Lower lobe of right lung (tissue), 2 donors: ENCODE data around the gene STK32C. TPM values are rescaled to one million over a fixed set of nuclear protein-coding genes. Genes with fewer than 3 reads are reported as not detected.
A peak's percentile ranks its signal among the peaks of the same experiment; 100 is the strongest.
"Not testable (repeated sequence)": the region's sequence is repeated elsewhere in the genome, so short reads cannot be mapped to it uniquely, and the experiment has no call there.

Experiments used
- ATAC-seq, 2 donors: fragments of 200-7000 bp; cut with Tn5 transposase; one replicate each; pipeline ENCODE4 v1.9.1; 2020 to 2022; ENCODE audit warnings: mild to moderate bottlenecking in 2 of 2, moderate library complexity in 2 of 2
- DNase-seq: peaks from one replicate; pipeline ENCODE4 v3.0.0-alpha.2; 2020
- H3K27ac ChIP-seq: fragments of 200-600 bp; one replicate; pipeline ENCODE4 v1.8.0; 2022
- H3K27me3 ChIP-seq: fragments of 200-600 bp; one replicate; pipeline ENCODE4 v1.8.0; 2022; ENCODE audit warnings: low read depth
- H3K36me3 ChIP-seq: fragments of 200-600 bp; one replicate; pipeline ENCODE4 v1.8.0; 2022; ENCODE audit warnings: mild to moderate bottlenecking
- H3K4me1 ChIP-seq: fragments of 200-600 bp; one replicate; pipeline ENCODE4 v1.8.0; 2022
- H3K4me3 ChIP-seq: fragments of 200-600 bp; one replicate; pipeline ENCODE4 v1.8.0; 2022; ENCODE audit warnings: mild to moderate bottlenecking
- H3K9me3 ChIP-seq: fragments of 200-600 bp; one replicate; pipeline ENCODE4 v1.8.0; 2022
- CTCF ChIP-seq: fragments of 200-600 bp; IDR thresholded peaks from one replicate; pipeline ENCODE4 v1.8.0; 2022; ENCODE audit warnings: antibody characterized with exemption, mild to moderate bottlenecking
- intact Hi-C: fragments of 100-400 bp; cut with DNase I; formaldehyde crosslinking; loops from one replicate; pipeline ENCODE4 v1.11.0; 2022
- total RNA-seq: library from RNA; stranded (reverse); fragmentation: NEBNext Ultra II Directional; extraction: Animal tissue kit (Norgen Biotek cat#: 25700); gene quantifications from one replicate; pipeline ENCODE4 v1.2.1, GENCODE V29; 2021
- donor health status: DM: no; HTN: yes; CAD: no; lungs with severe emphysema.

STK32C gene
- total RNA-seq, 1 donor from 2014 or later, result 14.1 TPM

GRCh38 chr10:132225073-132225848, 82.5 kb downstream of the STK32C start:
- peaks cover 7% of the 10 kb centered on the region for H3K4me1 ChIP-seq
- H3K9me3 ChIP-seq, result no peaks in the 10 kb centered on the region
- H3K27me3 ChIP-seq, result no peaks in the 10 kb centered on the region
- H3K27ac ChIP-seq, result no peak overlapping the region
- no peak for ATAC-seq
- intact Hi-C loops, result loop anchor here (10.0 kb wide), 1 partner anchor 120 kb away; no protein-coding TSS in a partner anchor
- DNase-seq, result no peak
- H3K4me3 ChIP-seq, result no peak overlapping the region
- TF ChIP-seq CTCF, result no peak
- H3K36me3 ChIP-seq, result no peaks in the 10 kb centered on the region

GRCh38 chr10:132224343-132225072, 83.2 kb downstream of the STK32C start:
- no peak for TF ChIP-seq CTCF
- Histone ChIP-seq H3K4me3 (no peak overlapping the region), H3K27me3 (no peaks in the 10 kb centered on the region), H3K27ac (no peak overlapping the region), H3K9me3 (no peaks in the 10 kb centered on the region), H3K36me3 (no peaks in the 10 kb centered on the region), H3K4me1 (peaks cover 7% of the 10 kb centered on the region)
- DNase-seq, result no peak
- intact Hi-C loops, result loop anchor here (10.0 kb wide), 1 partner anchor 120 kb away; no protein-coding TSS in a partner anchor
- no peak for ATAC-seq

- peaks cover 7% of the 10 kb centered on the region for H3K4me1 ChIP-seq
- intact Hi-C loops, result loop anchor here (10.0 kb wide), 1 partner anchor 121 kb away; no protein-coding TSS in a partner anchor
- TF ChIP-seq CTCF, result no peak
- no peak overlapping the region for H3K4me3 ChIP-seq
- H3K9me3 ChIP-seq, result no peaks in the 10 kb centered on the region
- ATAC-seq (no peak), DNase-seq (no peak)
- H3K36me3 ChIP-seq, result no peaks in the 10 kb centered on the region
- no peak overlapping the region for H3K27ac ChIP-seq
- H3K27me3 ChIP-seq, result no peaks in the 10 kb centered on the region
These were observed 84.0 kb downstream of the STK32C start for GRCh38 chr10:132223611-132224342.

- DNase-seq (peak; percentile 83), ATAC-seq (peak; percentile 89 to 91)
- Histone ChIP-seq H3K4me3 (no peak overlapping the region), H3K27me3 (no peaks in the 10 kb centered on the region), H3K4me1 (peaks cover 7% of the 10 kb centered on the region), H3K36me3 (no peaks in the 10 kb centered on the region), H3K9me3 (no peaks in the 10 kb centered on the region), H3K27ac (no peak overlapping the region)
- peak; percentile 89 for TF ChIP-seq CTCF
- intact Hi-C loops, result loop anchor here (10.0 kb wide), 1 partner anchor 122 kb away; no protein-coding TSS in a partner anchor
These were observed 84.6 kb downstream of the STK32C start for GRCh38 chr10:132223156-132223590.

- intact Hi-C loops, result loop anchor here (10.0 kb wide), 1 partner anchor 122 kb away; no protein-coding TSS in a partner anchor
- Histone ChIP-seq H3K27me3 (no peaks in the 10 kb centered on the region), H3K27ac (no peak overlapping the region), H3K4me1 (peaks cover 7% of the 10 kb centered on the region), H3K4me3 (no peak overlapping the region), H3K9me3 (no peaks in the 10 kb centered on the region), H3K36me3 (no peaks in the 10 kb centered on the region)
- TF ChIP-seq CTCF, result no peak
- ATAC-seq (no peak), DNase-seq (no peak)
These were observed 85.0 kb downstream of the STK32C start for GRCh38 chr10:132222726-132223125.

- not testable (repeated sequence) for H3K9me3 ChIP-seq, H3K4me3 ChIP-seq, H3K4me1 ChIP-seq, H3K27ac ChIP-seq, ATAC-seq, H3K27me3 ChIP-seq, H3K36me3 ChIP-seq, DNase-seq
- intact Hi-C loops, result loop anchor here (10.0 kb wide), 1 partner anchor 124 kb away; no protein-coding TSS in a partner anchor
These were observed 86.8 kb downstream of the STK32C start for GRCh38 chr10:132220996-132221395.
